WTC11 (cell line): ENCODE results near the gene RFPL3. TPM values are rescaled to one million over a fixed set of nuclear protein-coding genes. Genes with fewer than 3 reads are reported as not detected.
"Not testable (repeated sequence)": the region's sequence is repeated elsewhere in the genome, so short reads cannot be mapped to it uniquely, and the experiment has no call there.

Source experiments
- ATAC-seq: fragments of 200-7000 bp; cut with Tn5 transposase; 2 replicates; pipeline ENCODE4 v1.10.0; 2021; ENCODE audit warnings: mild to moderate bottlenecking, moderate library complexity
- CTCF ChIA-PET: fragments of 300-600 bp; sonication (Branson Sonifier 250); formaldehyde crosslinking; loops from one replicate; lab custom pipeline; 2021; ENCODE audit warnings: antibody characterized with exemption; lab: Charles Lee
- POLR2A ChIA-PET: fragments of 350-600 bp; sonication (Branson Sonifier 250); formaldehyde crosslinking; loops from one replicate; lab custom pipeline; 2021; ENCODE audit warnings: antibody characterized with exemption; lab: Charles Lee
- DNase-seq: peaks from one replicate; pipeline ENCODE4 v3.0.0; 2021; ENCODE audit warnings: low spot score
- H3K27ac Mint-ChIP-seq: 2 replicates; pipeline ENCODE4 v1.8.0; 2021; ENCODE audit warnings: mixed read lengths
- H3K27me3 Mint-ChIP-seq: 2 replicates; pipeline ENCODE4 v1.8.0; 2021; ENCODE audit warnings: low read depth, mild to moderate bottlenecking, moderate library complexity, mixed read lengths
- H3K36me3 Mint-ChIP-seq: 2 replicates; pipeline ENCODE4 v1.8.0; 2021; ENCODE audit warnings: mixed read lengths
- H3K4me1 Mint-ChIP-seq: 2 replicates; pipeline ENCODE4 v1.8.0; 2022; ENCODE audit warnings: mixed read lengths
- H3K4me3 Mint-ChIP-seq: 2 replicates; pipeline ENCODE4 v1.8.0; 2021; ENCODE audit warnings: mild to moderate bottlenecking, moderate library complexity, mixed read lengths
- H3K9me3 Mint-ChIP-seq: 2 replicates; pipeline ENCODE4 v1.8.0; 2021; ENCODE audit warnings: mixed read lengths
- AR ChIP-seq: fragments of 250-450 bp; sonication (Bioruptor Pico); IDR thresholded peaks from 2 replicates; pipeline ENCODE4 v1.9.0; 2021; ENCODE audit warnings: mild to moderate bottlenecking
- ATF1 ChIP-seq: sonication (generic); formaldehyde crosslinking; IDR thresholded peaks from 2 replicates; pipeline ENCODE4 v1.8.1; 2023; ENCODE audit warnings: mild to moderate bottlenecking, moderate library complexity, missing genetic modification reagents
- CBFB ChIP-seq: sonication (generic); formaldehyde crosslinking; IDR thresholded peaks from 2 replicates; pipeline ENCODE4 v1.8.1; 2022; ENCODE audit warnings: mild to moderate bottlenecking, low read depth, missing genetic modification reagents
- CREM ChIP-seq: sonication (generic); formaldehyde crosslinking; IDR thresholded peaks from 2 replicates; pipeline ENCODE4 v1.8.1; 2022; ENCODE audit warnings: mild to moderate bottlenecking, missing genetic modification reagents, moderate library complexity
- ETV6 ChIP-seq: sonication (generic); formaldehyde crosslinking; IDR thresholded peaks from 2 replicates; pipeline ENCODE4 v1.8.1; 2022; ENCODE audit warnings: mild to moderate bottlenecking, missing genetic modification reagents
- HMGA2 ChIP-seq: fragments of 250-450 bp; sonication (Bioruptor Pico); IDR thresholded peaks from 2 replicates; pipeline ENCODE4 v1.4.0; 2021; ENCODE audit warnings: mild to moderate bottlenecking, moderate library complexity
- HMGXB4 ChIP-seq: sonication (generic); formaldehyde crosslinking; IDR thresholded peaks from 2 replicates; pipeline ENCODE4 v1.8.1; 2023; ENCODE audit warnings: mild to moderate bottlenecking, moderate library complexity, missing genetic modification reagents
- IRF2 ChIP-seq: sonication (generic); formaldehyde crosslinking; IDR thresholded peaks from 2 replicates; pipeline ENCODE4 v1.8.0; 2022; ENCODE audit warnings: low read depth, missing genetic modification reagents, borderline replicate concordance
- JAZF1 ChIP-seq: fragments of 250-450 bp; sonication (Bioruptor Pico); IDR thresholded peaks from 2 replicates; pipeline ENCODE4 v1.9.0; 2021; ENCODE audit warnings: moderate library complexity, mild to moderate bottlenecking, inconsistent platforms
- JUN ChIP-seq: sonication (generic); formaldehyde crosslinking; IDR thresholded peaks from 2 replicates; pipeline ENCODE4 v1.8.0; 2023; ENCODE audit warnings: mild to moderate bottlenecking, missing genetic modification reagents
- SMAD3 ChIP-seq: sonication (generic); formaldehyde crosslinking; IDR thresholded peaks from 2 replicates; pipeline ENCODE4 v1.8.0; 2022; ENCODE audit warnings: missing genetic modification reagents, mild to moderate bottlenecking, borderline replicate concordance
- TP53 ChIP-seq: sonication (generic); formaldehyde crosslinking; IDR thresholded peaks from 2 replicates; pipeline ENCODE4 v1.8.1; 2023; ENCODE audit warnings: mild to moderate bottlenecking, missing genetic modification reagents
- ZNF138 ChIP-seq: sonication (generic); formaldehyde crosslinking; conservative IDR thresholded peaks from 2 replicates; pipeline ENCODE4 v1.8.1; 2022; ENCODE audit warnings: mild to moderate bottlenecking, moderate library complexity, missing genetic modification reagents
- ZNF232 ChIP-seq: sonication (generic); formaldehyde crosslinking; IDR thresholded peaks from 2 replicates; pipeline ENCODE4 v1.8.0; 2022; ENCODE audit warnings: mild to moderate bottlenecking, missing genetic modification reagents
- ZNF416 ChIP-seq: fragments of 250-450 bp; sonication (Bioruptor Pico); IDR thresholded peaks from 2 replicates; pipeline ENCODE4 v1.9.0; 2021; ENCODE audit warnings: mild to moderate bottlenecking, inconsistent platforms
- total RNA-seq: library from RNA; stranded (reverse); gene quantifications from 3 replicates; pipeline ENCODE4 v1.2.3, GENCODE V29; 2021
- TF ChIP-seq, protein P1 (sequence below): fragments of 250-450 bp; sonication (Bioruptor Pico); IDR thresholded peaks from 2 replicates; pipeline ENCODE4 v1.9.0; 2021; ENCODE audit warnings: moderate library complexity, mild to moderate bottlenecking, inconsistent platforms, borderline replicate concordance
- TF ChIP-seq, protein P2 (sequence below): sonication (generic); formaldehyde crosslinking; conservative IDR thresholded peaks from 2 replicates; pipeline ENCODE4 v1.8.1; 2022; ENCODE audit warnings: mild to moderate bottlenecking, missing genetic modification reagents

RFPL3 gene
- total RNA-seq, 1 experiment from 2014 or later: not detected

DNA sequence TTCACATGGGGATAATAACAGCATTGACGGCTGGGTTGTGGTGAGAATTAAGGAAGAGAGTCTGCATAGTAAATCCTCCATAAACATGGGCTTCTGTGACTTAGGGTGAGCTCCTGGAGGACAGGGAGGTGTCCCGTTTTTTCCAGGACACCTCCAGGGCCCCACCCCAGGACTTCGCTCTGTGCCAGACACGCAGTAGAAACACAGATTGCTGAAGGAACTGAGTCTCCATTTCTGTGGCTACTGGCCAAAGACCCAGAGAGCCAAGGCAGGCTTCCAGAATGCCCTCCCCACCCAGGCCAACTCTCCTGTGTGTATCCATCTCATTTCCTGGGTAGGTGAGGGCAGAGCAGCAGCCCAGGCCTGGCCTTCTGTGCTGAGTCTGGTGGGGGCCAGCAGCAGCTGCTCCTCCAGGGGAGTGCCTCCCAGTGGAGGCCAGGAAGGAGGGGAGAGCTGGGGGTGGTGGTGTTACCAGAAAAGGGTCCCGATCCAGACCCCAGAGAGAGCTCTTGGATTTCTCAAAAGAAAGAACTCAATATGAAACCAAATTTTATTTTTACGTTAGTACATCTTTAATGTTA lies 9.5 kb upstream of the RFPL3 start:
- ChIA-PET POLR2A (no interaction called here), CTCF (no interaction called here)

GRCh38 chr22:32351875-32352274 lies 5.8 kb upstream of the RFPL3 start:
- H3K27me3 Mint-ChIP-seq, ATAC-seq, DNase-seq, H3K4me3 Mint-ChIP-seq, H3K27ac Mint-ChIP-seq, POLR2A ChIA-PET, H3K36me3 Mint-ChIP-seq: not testable (repeated sequence)
- Mint-ChIP-seq H3K9me3 (peaks cover 14% of the 10 kb centered on the region), H3K4me1 (peaks cover 25% of the 10 kb centered on the region)
- CTCF ChIA-PET: interaction anchor here (0.6 kb wide), 1 partner anchor 147 kb away, joined by 3 read pairs; the partner anchor contains the start of gene RFPL2

More for the DNA sequence above, 9.5 kb upstream of the RFPL3 start:
- Mint-ChIP-seq H3K9me3 (peaks cover 12% of the 10 kb centered on the region; the same call in 1 of the 2 replicates), H3K4me1 (0 out of 2 replicates have a peak, but pooled peaks cover 2% of the 10 kb centered on the region), H3K4me3 (no peak overlapping the region), H3K27me3 (no peaks in the 10 kb centered on the region; the same call in 1 of the 2 replicates), H3K36me3 (peaks cover 2% of the 10 kb centered on the region; the same call in 1 of the 2 replicates)
- ATAC-seq (no peak), DNase-seq (no peak)
- no peak for TF ChIP-seq TP53 (CRISPR knock-in tag)
- TF ChIP-seq, protein P1, sequence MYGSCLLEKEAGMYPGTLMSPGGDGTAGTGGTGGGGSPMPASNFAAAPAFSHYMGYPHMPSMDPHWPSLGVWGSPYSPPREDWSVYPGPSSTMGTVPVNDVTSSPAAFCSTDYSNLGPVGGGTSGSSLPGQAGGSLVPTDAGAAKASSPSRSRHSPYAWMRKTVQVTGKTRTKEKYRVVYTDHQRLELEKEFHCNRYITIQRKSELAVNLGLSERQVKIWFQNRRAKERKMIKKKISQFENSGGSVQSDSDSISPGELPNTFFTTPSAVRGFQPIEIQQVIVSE (CRISPR knock-in tag): no peak
- no peak for TF ChIP-seq AR (CRISPR knock-in tag)
- TF ChIP-seq ATF1: no peak
- no peak for TF ChIP-seq HMGA2 (CRISPR knock-in tag)
- TF ChIP-seq JAZF1 (CRISPR knock-in tag): no peak
- no peak for TF ChIP-seq ZNF232 (CRISPR knock-in tag)
- no peak for TF ChIP-seq ETV6 (CRISPR knock-in tag)
- no peak for TF ChIP-seq CBFB (CRISPR knock-in tag)
- TF ChIP-seq SMAD3 (CRISPR knock-in tag): no peak
- TF ChIP-seq, protein P2, sequence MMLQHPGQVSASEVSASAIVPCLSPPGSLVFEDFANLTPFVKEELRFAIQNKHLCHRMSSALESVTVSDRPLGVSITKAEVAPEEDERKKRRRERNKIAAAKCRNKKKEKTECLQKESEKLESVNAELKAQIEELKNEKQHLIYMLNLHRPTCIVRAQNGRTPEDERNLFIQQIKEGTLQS (CRISPR knock-in tag): no peak
- TF ChIP-seq, all 79 proteins: peak for 0
- no peak overlapping the region for H3K27ac Mint-ChIP-seq

DNA sequence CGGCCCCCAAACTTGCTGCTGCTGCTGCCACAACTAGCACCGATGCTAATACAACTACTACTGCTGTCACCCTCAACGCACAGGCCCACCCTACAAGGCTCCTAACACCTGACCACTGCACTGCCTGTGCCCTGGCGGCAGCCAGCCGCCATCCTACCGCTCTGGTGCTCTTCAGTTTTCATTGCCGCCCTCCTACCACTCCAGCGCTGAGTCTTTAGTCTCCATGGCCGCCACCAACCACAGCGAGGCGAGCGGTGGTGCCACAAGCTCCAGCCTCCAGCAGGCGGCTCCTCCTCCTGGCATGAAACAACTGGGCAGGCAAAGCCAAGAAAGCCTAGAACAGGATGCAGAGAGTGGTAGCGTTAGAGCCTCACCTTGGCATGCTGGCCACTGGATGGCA lies 5.0 kb upstream of the RFPL3 start:
- no peak for DNase-seq
- TF ChIP-seq HMGXB4 (no peak), ZNF138 (CRISPR knock-in tag) (no peak), JUN (CRISPR knock-in tag) (no peak), CREM (CRISPR knock-in tag) (no peak), ZNF416 (no peak), IRF2 (CRISPR knock-in tag) (no peak)
- ATAC-seq: no peak; the same call in 1 of the 2 replicates
- H3K4me3 Mint-ChIP-seq: no peak overlapping the region
- H3K27me3 Mint-ChIP-seq: no peaks in the 10 kb centered on the region
- ChIA-PET POLR2A (no interaction called here), CTCF (interaction anchor here (0.6 kb wide), 1 partner anchor 148 kb away, joined by 3 read pairs; the partner anchor contains the start of gene RFPL2)
- no peaks in the 10 kb centered on the region for H3K36me3 Mint-ChIP-seq
- peaks cover 11% of the 10 kb centered on the region for H3K9me3 Mint-ChIP-seq
- 0 out of 2 replicates have a peak overlapping the region, but pooled peaks have one; percentile 26 for H3K27ac Mint-ChIP-seq
- H3K4me1 Mint-ChIP-seq: peaks cover 29% of the 10 kb centered on the region
